ENCODE measurements around the gene UQCRQ. TPM values are rescaled to one million over a fixed set of nuclear protein-coding genes. Genes with fewer than 3 reads are reported as not detected.
A peak's percentile ranks its signal among the peaks of the same experiment; 100 is the strongest.

The UQCRQ gene
- 100 to 1,000 TPM; 171 to 198 (median 186) TPM for polyA plus RNA-seq (ENCODE audit: insufficient read length in 3 of 3)

DNA sequence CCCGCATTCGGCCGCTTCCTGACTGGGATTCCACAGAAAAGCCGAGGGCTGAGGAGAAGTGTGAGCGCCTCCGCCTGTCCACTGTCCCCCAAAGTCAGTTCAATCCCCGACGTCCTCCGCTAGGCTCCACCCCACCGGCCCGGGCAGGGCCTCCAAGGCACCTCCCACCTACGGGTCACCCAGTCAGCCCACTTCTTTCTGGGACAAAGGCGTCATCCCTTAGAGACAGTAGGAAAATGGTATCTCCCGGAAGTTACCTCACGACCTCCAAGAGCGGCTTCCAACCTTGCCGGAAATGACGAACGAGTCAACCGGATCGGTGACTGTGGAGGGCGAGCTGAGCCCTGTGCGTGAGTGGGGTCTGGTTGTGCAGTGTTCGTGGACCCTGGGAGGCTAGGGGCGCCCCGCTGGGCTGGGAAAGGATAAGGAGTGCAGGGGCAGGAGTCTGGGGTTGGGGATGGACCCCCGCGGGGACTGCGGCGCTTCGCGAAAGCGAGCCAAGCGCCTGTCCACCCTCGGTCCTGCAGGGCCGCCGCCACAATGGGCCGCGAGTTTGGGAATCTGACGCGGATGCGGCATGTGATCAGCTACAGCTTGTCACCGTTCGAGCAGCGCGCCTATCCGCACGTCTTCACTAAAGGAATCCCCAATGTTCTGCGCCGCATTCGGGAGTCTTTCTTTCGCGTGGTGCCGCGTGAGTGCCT, at the start of gene UQCRQ, which contains the start of gene GDF9:
TSS of gene UQCRQ (plus strand) at position 301 of the 704 bp plus-strand sequence. CDS start at position 541, 240 bp downstream.
TSS of gene GDF9 (minus strand) at position 128 of the 704 bp plus-strand sequence. CDS start 1,936 bp downstream, outside the sequence.
- peak; percentile 100 for DNase-seq (ENCODE audit: low read depth in 3 of 3, low spot score in 2 of 3)

- DNase-seq (ENCODE audit: low read depth in 3 of 3, low spot score in 2 of 3), result no peak
Measured at GRCh38 chr5:132817011-132817410, 49.4 kb upstream of the UQCRQ start.

GRCh38 chr5:132819468-132819867, 47.0 kb upstream of the UQCRQ start:
- DNase-seq (ENCODE audit: low read depth in 3 of 3, low spot score in 2 of 3), result no peak

DNA sequence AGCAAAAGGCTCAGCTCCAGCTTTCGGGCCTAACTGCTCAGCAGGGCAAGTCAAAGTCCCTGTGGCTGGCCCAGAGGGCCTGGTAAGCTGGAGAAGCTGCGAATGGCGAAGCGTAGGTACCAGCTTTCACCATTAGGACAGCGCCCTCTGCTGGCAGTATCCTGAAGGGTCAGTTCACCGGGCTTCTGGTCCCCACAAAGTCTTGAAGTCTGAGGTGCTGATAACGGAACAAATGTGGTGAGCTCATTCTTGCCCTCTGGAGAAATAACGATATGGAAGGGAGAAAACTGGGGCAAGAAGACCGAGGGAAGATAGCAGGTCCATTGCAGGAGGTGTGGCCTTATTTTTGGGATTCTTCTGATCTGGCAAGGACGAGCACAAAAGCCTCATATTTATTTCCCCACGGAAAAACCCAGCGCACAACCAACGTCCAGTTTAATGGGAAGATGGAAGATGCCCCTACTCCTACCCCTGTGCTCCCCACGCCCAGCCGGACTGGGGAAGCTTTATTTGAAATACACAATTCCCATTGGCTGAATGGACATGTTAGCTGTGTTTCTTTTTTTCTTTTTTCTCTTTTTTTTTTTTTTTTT, 46.2 kb upstream of the UQCRQ start:
- peak; percentile 80 to 85 (median 82) for DNase-seq (ENCODE audit: low read depth in 3 of 3, low spot score in 2 of 3)

- DNase-seq (ENCODE audit: low read depth in 3 of 3, low spot score in 2 of 3), result no peak
Measured at GRCh38 chr5:132821350-132821749, 45.1 kb upstream of the UQCRQ start.

GRCh38 chr5:132821791-132822190, 44.7 kb upstream of the UQCRQ start:
- no peak for DNase-seq (ENCODE audit: low read depth in 3 of 3, low spot score in 2 of 3)

GRCh38 chr5:132822650-132823480, 43.6 kb upstream of the UQCRQ start:
- DNase-seq (ENCODE audit: low read depth in 3 of 3, low spot score in 2 of 3), result no peak

- DNase-seq (ENCODE audit: low read depth in 3 of 3, low spot score in 2 of 3), result no peak
Measured at GRCh38 chr5:132823481-132824050, 42.9 kb upstream of the UQCRQ start.

DNA sequence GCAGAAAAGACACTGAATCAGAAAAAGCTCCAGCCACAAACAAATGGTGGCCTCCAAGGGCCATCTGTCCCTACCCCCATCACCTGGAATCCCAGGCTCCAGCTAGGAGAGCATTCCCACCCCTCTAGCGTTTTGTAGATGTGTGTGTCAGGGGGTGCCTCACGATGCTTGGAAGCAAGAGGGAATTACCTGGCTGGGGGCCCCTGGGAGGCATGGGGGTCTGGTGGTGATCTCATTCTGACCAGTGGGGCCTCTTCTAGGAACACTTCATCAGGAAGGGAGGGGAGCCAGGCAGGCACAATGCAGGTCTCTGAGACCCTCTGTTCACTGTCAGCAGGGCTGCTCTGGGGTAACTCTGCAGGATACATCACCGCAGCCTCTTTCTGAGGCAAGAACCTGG, 42.0 kb upstream of the UQCRQ start:
- DNase-seq (ENCODE audit: low read depth in 3 of 3, low spot score in 2 of 3), result no peak

GRCh38 chr5:132825033-132825833, 41.2 kb upstream of the UQCRQ start:
- DNase-seq (ENCODE audit: low read depth in 3 of 3, low spot score in 2 of 3), result no peak

DNA sequence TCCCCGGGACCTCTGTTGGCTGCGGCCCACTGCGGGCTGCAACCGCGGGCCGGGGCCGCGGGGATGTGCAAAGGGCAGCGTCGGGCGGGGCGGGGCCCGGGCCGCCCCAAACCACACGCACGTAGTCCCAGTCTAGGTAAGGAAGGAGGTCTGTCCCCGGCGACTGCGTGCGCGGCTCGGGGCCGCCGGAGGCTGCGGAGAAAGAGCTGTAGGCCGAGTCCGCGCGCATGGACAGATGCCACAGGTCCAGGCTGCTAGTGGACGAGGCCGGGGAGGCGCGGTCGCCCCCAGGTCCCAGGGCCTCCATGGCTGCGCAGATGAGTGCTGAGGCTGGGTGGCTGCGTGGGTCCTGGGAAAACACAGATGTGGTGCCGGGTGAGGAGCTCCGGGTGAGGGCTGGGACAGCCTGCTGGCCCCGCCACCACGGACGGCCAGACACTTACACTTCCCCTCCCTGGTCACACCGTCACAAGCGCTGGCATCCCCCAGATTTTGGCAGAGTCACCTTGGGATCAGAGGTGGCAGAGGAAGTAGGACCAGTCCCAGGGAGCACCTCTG, 40.5 kb upstream of the UQCRQ start:
- no peak for DNase-seq (ENCODE audit: low read depth in 3 of 3, low spot score in 2 of 3)

- no peak for DNase-seq (ENCODE audit: low read depth in 3 of 3, low spot score in 2 of 3)
Measured at GRCh38 chr5:132826424-132827082, 39.9 kb upstream of the UQCRQ start.

GRCh38 chr5:132827943-132828673, 38.3 kb upstream of the UQCRQ start:
- DNase-seq (ENCODE audit: low read depth in 3 of 3, low spot score in 2 of 3), result no peak

GRCh38 chr5:132828846-132829494, 37.5 kb upstream of the UQCRQ start:
- no peak for DNase-seq (ENCODE audit: low read depth in 3 of 3, low spot score in 2 of 3)

GRCh38 chr5:132829742-132830435, 36.6 kb upstream of the UQCRQ start:
- peak in 1 of 3 donors; percentile 62 for DNase-seq (ENCODE audit: low read depth in 3 of 3, low spot score in 2 of 3)

DNA sequence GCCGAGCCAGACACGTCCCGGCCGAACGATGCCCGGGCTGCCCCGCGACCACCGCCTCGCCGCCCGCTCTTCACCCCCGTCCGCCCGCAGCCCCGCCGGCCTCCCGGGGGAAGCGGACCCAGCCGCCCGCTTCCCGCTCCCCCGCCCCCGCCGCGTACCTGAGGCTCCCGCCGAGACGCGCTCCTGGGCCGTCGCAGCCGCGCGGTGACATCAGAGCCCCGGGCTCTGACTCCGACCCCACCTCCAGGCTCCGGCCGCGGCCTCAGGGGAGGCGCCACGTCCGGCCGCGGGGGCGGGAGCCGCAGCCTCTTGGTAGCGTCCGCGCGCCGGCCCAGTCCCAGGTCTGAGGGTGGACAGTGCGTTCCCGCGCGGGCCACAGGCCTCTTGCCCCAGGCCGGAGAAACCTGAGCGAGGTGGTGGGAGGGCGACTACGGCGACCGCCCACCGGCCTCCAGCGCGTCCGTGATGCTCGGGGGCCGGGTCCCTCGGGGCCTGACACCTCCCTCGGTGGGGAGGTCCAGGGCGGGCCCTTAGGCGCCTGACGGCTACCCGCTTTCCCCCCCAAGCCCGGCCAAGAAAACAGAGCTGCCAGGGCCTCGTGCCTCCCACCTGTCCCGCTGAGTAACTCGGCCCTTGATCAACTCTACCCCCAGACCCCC, 35.9 kb upstream of the UQCRQ start, which contains the start of gene SHROOM1:
TSS of gene SHROOM1 (minus strand) at position 212 of the 659 bp plus-strand sequence. CDS start 4,507 bp downstream, outside the sequence.
- DNase-seq (ENCODE audit: low read depth in 3 of 3, low spot score in 2 of 3), result no peak
